NCI-H2107 (cell line): ENCODE measurements around the gene CDPF1.
"Not testable (repeated sequence)": the region's sequence is repeated elsewhere in the genome, so short reads cannot be mapped to it uniquely, and the experiment has no call there.

ENCODE experiments used
- DNase-seq: peaks from one replicate; lab custom pipeline; 2025; lab: John Stamatoyannopoulos, UW

Gene CDPF1

GRCh38 chr22:46281866-46282678, 32.0 kb upstream of the CDPF1 start:
- DNase-seq = no peak

DNA sequence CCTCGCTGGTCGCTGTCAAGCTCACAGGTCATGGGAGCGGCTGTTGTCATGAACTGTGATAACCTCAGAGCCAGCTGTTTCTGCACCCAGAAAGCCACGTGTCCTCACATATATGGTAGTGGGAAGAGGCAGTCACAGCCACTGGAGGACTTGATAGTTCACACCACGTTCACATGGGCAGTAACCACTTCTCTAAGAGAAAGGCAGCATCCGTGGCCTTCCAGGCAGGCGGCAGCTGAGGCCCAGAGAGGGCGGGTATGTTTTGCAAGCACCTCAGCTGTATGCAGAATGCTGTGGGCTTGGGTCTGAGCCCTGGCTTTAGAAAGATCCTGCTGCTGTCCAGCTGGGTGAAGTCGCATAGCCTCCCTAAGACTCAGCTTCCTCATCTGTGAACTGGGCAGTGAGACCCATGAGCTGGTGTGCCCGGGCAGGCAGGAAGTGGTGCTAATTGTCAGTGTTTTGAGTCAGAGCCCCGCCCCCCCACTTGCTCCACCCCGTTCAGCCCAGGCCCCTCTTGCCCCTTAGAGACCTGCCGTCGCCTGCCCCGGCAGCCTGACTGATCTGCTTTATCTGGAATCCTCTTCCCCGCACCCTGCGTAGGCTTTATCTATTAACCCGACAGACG, 31.0 kb upstream of the CDPF1 start:
- no peak for DNase-seq

DNA sequence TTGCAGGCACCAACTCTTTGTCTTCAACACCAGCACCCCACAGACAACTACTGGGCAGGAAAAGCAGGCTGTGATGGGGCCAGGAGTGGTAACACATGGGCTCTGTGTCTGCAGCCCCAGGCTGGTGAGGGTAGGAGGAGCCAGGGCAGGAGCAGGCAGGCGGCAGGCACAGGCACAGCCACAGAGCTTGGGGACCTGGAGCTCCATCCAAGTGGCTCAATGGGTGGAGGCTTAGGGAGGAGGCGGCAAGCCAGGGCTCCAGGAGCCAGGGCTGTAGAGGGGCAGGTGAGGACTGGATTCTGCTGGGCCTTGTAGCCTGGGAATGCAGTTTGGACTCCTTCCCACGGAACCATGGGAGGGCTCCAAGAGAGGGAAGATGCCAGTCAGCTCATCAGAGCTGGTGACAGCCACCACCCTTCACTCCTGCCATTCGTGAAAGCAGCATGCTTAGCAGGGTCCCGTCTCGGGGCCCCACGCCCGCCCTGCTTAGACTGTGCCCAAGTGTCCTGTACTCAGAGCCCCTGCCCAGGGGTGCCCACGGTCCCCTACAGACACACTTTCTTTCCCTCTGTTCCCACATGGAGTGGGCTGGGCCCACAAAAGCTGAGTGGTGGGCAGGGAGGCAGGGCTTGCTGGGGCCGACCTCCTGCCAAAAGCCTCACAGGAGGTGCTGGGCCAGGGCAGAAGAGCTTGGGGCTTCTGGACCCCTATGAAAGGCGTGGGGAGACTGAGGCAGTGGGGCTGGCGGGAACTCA, 30.1 kb upstream of the CDPF1 start:
- no peak for DNase-seq

- no peak for DNase-seq
These were observed 28.9 kb upstream of the CDPF1 start for GRCh38 chr22:46278656-46279645.

- no peak for DNase-seq
These were observed 26.5 kb upstream of the CDPF1 start for GRCh38 chr22:46276563-46276962.

GRCh38 chr22:46275455-46276122, 25.5 kb upstream of the CDPF1 start:
- DNase-seq = no peak

DNA sequence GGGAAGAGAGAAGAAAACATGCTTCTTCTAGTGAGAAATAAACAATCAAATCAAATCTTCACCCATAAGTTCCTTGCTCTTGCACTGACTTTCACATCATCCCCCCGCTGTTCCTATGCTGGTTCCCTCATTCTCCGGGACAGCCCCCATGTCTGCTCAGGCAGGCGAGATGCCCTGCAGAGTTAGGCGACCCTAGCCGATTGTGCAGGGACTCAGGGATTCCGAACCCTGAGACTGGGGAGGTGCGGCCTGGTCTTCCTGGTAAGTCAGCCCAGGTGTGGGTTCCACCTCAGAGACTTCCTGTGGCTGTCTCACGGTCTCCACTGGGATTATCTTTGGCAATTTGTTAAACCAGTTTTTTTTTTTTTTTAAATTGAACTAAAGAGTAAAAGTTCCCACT, 24.3 kb upstream of the CDPF1 start:
- no peak for DNase-seq

- DNase-seq = no peak
These were observed 23.5 kb upstream of the CDPF1 start for GRCh38 chr22:46273432-46274148.

DNA sequence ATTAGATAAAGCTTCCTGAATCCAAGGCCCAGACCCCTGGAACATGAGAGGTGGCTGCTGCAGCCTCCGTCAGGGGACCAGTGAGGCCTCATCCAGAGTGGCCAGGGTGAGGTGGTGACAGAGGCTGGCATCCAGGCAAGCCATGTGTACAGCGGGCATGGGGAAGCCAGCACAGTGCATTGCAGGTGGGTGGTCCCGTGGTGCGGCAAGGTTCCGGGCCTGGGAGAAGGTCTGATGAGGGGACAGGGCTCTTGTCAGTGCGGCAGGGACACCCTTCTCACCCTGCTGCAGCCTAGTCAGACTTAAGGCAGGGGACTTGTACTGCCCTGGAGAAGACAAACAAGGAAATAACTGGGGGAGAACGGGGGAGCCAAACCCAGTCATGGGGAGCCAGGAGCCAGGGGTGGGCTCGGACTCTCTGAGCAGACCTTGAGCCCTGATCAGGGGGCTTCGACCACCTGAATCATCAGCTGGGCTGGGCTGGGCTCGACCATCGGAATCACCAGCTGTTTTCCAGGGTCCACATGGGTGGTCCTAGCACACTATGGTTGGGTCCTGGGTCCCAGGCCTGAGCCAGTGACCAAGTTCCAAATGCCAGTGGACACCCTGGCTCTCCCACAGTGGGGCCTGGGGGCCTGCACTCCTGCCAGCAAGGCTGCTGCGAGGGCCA, 22.8 kb upstream of the CDPF1 start:
- no peak for DNase-seq

DNA sequence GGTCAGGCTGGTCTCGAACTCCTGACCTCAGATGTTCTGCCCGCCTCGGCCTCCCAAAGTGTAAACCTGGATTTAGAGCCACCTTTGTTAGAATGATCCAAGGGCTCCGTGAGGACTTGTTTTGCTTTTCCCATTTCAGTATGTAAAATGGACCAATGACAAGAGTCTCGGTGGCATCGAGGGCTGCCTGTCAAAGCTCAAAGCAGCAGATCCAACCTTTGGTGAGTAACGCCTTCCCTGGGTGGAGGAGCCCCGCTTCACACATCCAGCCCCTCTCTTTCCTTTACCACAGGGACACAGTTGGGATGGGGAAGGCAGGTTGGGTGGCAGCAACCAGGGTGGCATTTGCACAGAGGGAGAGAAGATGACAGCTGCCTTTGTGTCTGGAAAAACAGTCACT, 22.1 kb upstream of the CDPF1 start:
- no peak for DNase-seq

DNA sequence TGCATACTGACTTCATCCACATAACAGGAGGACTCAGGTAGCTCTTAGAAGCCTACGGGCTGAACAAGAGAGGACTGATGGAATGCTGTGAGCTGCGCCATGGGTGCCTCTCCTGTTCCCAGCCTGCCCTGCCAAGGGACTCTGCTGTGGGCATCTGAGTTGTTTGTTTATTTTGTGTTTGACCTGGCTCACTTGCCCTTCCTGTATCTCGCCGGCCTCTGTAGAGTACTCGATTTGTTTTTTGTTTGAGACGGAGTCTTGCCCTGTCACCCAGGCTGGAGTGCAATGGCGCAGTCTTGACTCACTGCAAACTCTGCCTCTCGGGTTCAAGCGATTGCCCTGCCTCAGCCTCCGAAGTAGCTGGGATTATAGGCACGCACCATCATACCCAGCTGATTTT, 19.5 kb upstream of the CDPF1 start:
- no peak for DNase-seq

DNA sequence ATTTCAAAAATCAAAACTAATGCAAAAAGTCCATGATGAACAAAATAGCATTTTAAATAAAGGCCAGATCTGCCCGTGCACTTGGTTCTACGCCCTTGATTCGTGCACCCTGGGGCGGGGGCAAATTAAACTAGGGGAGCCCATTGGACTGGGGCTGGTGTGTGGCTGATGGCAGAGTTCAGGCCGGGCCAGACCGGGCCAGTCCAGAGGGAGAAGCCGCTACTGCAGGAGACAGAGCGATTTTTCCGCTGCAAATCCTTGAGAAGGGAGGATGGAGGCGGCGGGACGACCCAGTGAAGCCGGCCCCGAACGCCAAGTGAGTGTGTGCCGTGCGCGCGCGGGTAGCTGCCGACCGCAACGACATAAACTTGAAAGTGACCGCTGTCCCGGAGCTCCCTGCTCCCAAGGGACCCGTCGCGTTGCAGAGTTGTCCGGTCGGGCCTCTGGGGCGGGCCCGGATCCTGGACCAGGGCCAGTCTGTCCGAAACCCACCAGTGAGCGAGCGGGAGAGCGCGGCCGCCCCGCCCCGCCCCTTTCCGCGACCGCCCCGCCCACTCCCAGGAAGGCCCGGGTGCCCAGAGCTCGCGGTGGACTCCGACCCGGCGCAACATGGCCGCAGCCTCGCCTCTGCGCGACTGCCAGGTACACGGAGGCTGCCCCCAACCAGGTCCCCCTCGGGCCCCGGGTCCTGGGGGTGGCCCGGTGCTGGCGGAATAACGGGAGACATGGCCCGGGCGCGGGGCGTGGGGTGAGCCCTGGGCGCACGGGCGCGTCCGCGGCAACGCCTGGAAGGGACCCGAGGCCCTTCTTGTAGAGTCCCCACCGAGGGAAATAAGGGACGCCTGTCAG, 17.6 kb upstream of the CDPF1 start, which contains the start of gene TTC38:
TTC38 (plus strand) TSS at position 578 of the 849 bp plus-strand sequence; CDS start at position 610, 32 bp downstream.
- DNase-seq = no peak

- DNase-seq = not testable (repeated sequence)
These were observed 15.5 kb upstream of the CDPF1 start for GRCh38 chr22:46265627-46266026.

DNA sequence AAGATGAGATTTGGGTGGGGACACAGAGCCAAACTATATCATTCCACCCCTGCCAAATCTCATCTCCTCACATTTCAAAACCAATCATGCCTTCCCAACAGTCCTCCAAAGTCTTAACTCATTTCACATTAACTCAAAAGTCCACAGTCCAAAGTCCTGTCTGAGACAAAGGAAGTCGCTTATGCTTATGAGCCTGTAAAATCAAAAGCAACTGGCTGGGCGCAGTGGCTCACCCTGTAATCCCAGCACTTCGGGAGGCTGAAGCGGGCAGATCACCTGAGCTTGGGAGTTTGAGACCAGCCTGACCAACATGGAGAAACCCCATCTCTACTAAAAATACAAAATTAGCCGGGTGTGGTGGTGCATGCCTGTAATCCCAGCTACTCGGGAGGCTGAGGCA, 14.4 kb upstream of the CDPF1 start:
- DNase-seq = not testable (repeated sequence)

GRCh38 chr22:46263216-46263590, 13.1 kb upstream of the CDPF1 start, which contains the start of gene PKDREJ:
Gene PKDREJ (minus strand): TSS chr22:46263343. CDS start chr22:46263322, 21 bp downstream.
- no peak for DNase-seq

DNA sequence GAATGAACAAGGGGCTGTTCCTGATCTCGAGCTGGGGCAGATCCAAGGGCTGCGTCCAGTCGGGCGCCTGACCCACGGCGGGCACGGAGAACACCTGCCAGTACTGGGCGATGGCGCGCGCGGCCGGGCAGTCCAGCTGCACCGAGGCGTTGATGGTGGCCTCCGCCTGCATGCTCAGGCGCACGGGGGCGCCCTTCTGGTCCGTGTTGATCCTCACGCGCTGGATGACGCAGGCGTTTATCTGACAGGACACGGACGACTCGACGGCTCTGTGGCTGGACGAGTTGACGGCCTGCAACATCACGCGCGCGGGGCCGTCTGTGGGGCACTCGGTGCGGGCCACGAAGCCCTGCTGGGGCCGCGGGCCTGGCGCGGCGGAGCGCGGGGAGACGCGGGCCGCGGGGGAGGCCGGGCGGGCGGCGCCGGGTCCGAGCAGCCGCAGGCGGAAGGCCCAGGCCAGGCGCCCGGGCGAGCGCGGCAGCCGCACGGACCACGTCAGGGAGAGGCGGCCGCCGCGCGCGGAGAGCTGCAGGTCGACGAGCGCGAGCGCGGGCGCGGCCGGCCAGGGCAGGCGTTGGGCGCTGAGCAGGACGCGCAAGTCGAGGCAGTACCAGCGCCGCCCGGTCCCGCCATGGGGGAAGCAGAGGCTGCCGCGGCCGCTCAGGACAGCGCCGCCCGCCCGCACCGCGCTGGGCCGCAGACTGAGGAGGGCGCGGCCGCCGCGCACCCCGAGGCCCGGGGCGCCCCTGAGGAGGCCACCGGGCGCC, 12.5 kb upstream of the CDPF1 start:
- DNase-seq = no peak

DNA sequence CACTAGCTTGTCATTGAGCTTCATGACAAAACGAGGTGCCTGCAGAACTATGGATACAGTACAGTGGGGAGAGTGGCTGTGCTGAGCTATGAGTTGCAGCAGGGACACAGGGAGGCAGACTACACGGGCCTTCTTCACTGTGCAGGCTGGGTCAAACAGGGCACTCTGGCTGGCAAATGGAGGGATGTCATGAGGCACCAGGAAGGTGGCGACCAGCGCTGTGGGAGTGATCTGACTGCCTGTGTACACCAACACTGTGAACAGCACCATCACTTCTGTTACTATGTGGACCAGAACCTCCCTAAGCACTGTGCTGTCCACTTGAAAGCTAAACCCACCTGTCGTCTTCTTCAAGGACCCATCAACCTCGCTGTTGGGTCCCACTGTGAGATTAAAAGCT, 9.9 kb upstream of the CDPF1 start:
- DNase-seq = no peak

- DNase-seq = no peak
These were observed 9.3 kb upstream of the CDPF1 start for GRCh38 chr22:46259374-46259773.
